SK-N-SH (cell line): ENCODE results near the gene C16orf74.

Source experiments
- EP300 ChIP-seq, 2 experiments: IDR thresholded peaks; 2 replicates each; pipeline versions ENCODE4 v1.4.0 to v1.6.1; 2012; ENCODE audit warnings: borderline replicate concordance in 1 of 2, low read depth in 1 of 2, low read length in 1 of 2
- FOSL2 ChIP-seq: IDR thresholded peaks from 2 replicates; pipeline ENCODE4 v1.4.0; 2012; ENCODE audit warnings: low read depth, mild to moderate bottlenecking, moderate library complexity, borderline replicate concordance
- GATA2 ChIP-seq: sonication (generic); formaldehyde crosslinking; IDR thresholded peaks from 2 replicates; pipeline ENCODE4 v1.5.0; 2020; ENCODE audit warnings: mild to moderate bottlenecking, missing genetic modification reagents
- MXI1 ChIP-seq: IDR thresholded peaks from 2 replicates; pipeline ENCODE4 v1.6.1; 2012; ENCODE audit warnings: mild to moderate bottlenecking, low read depth, low read length, improper control_type of control experiment
- POLR2AphosphoS5 ChIP-seq: IDR thresholded peaks from 2 replicates; pipeline ENCODE4 v1.6.1; 2012; ENCODE audit warnings: low read depth, low read length
- SMC3 ChIP-seq: IDR thresholded peaks from 2 replicates; pipeline ENCODE4 v1.6.1; 2012; ENCODE audit warnings: low read depth, low read length, improper control_type of control experiment
- TAF1 ChIP-seq: IDR thresholded peaks from 2 replicates; pipeline ENCODE4 v1.6.1; 2012; ENCODE audit warnings: low read depth, mild to moderate bottlenecking, low read length, moderate library complexity, borderline replicate concordance
- TCF12 ChIP-seq: IDR thresholded peaks from 2 replicates; pipeline ENCODE4 v1.4.0; 2012
- TEAD4 ChIP-seq: IDR thresholded peaks from 2 replicates; pipeline ENCODE4 v1.4.0; 2012; ENCODE audit warnings: mild to moderate bottlenecking, borderline replicate concordance; ENCODE audit not compliant: insufficient read depth
- YY1 ChIP-seq: IDR thresholded peaks from 2 replicates; pipeline ENCODE4 v1.4.0; 2012; ENCODE audit warnings: low read depth, mild to moderate bottlenecking
- TF ChIP-seq, protein P1 (sequence below): fragments of 200-600 bp; sonication (generic); IDR thresholded peaks from 2 replicates; pipeline ENCODE4 v1.6.1; 2017; ENCODE audit warnings: antibody characterized with exemption, mild to moderate bottlenecking, moderate library complexity
- TF ChIP-seq, protein P2 (sequence below): IDR thresholded peaks from 2 replicates; pipeline ENCODE4 v1.4.0; 2012; ENCODE audit warnings: low read depth, borderline replicate concordance
- TF ChIP-seq, protein P3 (sequence below): IDR thresholded peaks from 2 replicates; pipeline ENCODE4; 2012

DNA sequence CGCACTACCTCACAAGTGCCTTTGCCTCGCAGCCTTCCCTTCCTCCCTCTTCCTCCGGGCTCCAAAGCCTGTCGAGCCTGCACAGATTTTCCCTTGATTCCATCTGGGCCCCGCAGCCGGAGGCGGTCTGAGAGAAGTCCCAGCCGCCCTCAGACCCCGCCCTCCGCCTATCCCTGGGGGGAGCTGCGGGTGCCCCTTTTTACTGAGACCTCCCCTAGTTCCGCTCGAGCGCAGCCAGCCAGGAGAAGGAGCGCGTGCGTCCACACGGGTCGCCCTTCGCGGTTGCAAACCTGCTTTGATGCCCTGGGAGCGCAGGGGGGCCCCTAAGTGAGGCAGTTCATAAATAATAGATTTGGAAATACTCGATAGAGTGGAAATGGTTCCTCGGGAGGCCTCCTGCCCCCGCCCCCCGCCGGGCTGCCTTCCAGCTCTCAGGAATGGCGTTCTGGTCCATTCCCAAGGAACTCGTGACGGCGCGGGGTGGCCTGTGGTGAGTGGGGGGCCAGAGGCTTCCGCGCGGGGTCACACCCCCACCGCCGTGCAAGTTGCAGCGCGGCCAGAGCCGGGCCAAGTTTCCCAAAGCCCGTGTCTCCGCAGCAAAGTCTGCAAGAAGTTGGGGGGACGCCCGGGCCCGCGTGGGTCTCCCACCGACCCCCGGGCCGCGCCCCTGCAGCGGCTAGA is 610 bp downstream of the C16orf74 start:
- TF ChIP-seq TEAD4 (no peak), EP300 (IDR thresholded peaks at IDR 0.05; ENCODE audit: borderline replicate concordance in 1 of 2, low read depth in 1 of 2, low read length in 1 of 2) (no peak), MXI1 (no peak), GATA2 (CRISPR knock-in tag) (no peak), TAF1 (no peak), YY1 (no peak), SMC3 (no peak), POLR2AphosphoS5 (peak; percentile 18; the same call in 1 of the 2 replicates), TCF12 (0 out of 2 replicates have a peak, but pooled peaks have one; percentile 16), FOSL2 (no peak)
- TF ChIP-seq, protein P1, sequence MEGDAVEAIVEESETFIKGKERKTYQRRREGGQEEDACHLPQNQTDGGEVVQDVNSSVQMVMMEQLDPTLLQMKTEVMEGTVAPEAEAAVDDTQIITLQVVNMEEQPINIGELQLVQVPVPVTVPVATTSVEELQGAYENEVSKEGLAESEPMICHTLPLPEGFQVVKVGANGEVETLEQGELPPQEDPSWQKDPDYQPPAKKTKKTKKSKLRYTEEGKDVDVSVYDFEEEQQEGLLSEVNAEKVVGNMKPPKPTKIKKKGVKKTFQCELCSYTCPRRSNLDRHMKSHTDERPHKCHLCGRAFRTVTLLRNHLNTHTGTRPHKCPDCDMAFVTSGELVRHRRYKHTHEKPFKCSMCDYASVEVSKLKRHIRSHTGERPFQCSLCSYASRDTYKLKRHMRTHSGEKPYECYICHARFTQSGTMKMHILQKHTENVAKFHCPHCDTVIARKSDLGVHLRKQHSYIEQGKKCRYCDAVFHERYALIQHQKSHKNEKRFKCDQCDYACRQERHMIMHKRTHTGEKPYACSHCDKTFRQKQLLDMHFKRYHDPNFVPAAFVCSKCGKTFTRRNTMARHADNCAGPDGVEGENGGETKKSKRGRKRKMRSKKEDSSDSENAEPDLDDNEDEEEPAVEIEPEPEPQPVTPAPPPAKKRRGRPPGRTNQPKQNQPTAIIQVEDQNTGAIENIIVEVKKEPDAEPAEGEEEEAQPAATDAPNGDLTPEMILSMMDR, result peak; percentile 25; the same call in 1 of the 2 replicates
- TF ChIP-seq, protein P2, sequence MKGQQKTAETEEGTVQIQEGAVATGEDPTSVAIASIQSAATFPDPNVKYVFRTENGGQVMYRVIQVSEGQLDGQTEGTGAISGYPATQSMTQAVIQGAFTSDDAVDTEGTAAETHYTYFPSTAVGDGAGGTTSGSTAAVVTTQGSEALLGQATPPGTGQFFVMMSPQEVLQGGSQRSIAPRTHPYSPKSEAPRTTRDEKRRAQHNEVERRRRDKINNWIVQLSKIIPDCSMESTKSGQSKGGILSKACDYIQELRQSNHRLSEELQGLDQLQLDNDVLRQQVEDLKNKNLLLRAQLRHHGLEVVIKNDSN, result no peak
- TF ChIP-seq, protein P3, sequence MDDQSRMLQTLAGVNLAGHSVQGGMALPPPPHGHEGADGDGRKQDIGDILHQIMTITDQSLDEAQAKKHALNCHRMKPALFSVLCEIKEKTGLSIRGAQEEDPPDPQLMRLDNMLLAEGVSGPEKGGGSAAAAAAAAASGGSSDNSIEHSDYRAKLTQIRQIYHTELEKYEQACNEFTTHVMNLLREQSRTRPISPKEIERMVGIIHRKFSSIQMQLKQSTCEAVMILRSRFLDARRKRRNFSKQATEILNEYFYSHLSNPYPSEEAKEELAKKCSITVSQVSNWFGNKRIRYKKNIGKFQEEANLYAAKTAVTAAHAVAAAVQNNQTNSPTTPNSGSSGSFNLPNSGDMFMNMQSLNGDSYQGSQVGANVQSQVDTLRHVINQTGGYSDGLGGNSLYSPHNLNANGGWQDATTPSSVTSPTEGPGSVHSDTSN, result no peak
